GM13977 (cell line): ENCODE results near the gene DIPK1B.

Experiments used
- DNase-seq: peaks from one replicate; pipeline ENCODE4 v3.0.0; 2012; ENCODE audit warnings: low spot score
- CTCF ChIP-seq: IDR thresholded peaks from 2 replicates; pipeline ENCODE4 v1.5.1; 2012; ENCODE audit warnings: mild to moderate bottlenecking, control low read depth; ENCODE audit not compliant: insufficient read depth; ENCODE audit errors: extremely low read depth, missing control alignments
- in situ Hi-C: fragments of 300-500 bp; cut with MboI; formaldehyde crosslinking; loops from one replicate; pipeline ENCODE4 v1.12.0; 2022; ENCODE audit warnings: low sequenced_read_pairs, low pct_unique_long_range_greater_than_20kb, mixed read lengths, inconsistent platforms; ENCODE audit not compliant: unreplicated experiment

DIPK1B gene

GRCh38 chr9:136678624-136679023 lies 33.7 kb upstream of the DIPK1B start:
- no peak for DNase-seq
- in situ Hi-C loops = no loop called here

GRCh38 chr9:136679431-136679941 lies 32.9 kb upstream of the DIPK1B start:
- in situ Hi-C loops = no loop called here
- DNase-seq = no peak
- no peak for TF ChIP-seq CTCF

More at GRCh38 chr9:136678624-136679023, 33.7 kb upstream of the DIPK1B start:
- no peak for TF ChIP-seq CTCF

- in situ Hi-C loops = no loop called here
- no peak for TF ChIP-seq CTCF
- no peak for DNase-seq
Measured at GRCh38 chr9:136681029-136681428, 31.3 kb upstream of the DIPK1B start.

- no peak for TF ChIP-seq CTCF
- in situ Hi-C loops = no loop called here
- no peak for DNase-seq
Measured at GRCh38 chr9:136681945-136682699, 30.2 kb upstream of the DIPK1B start.

- TF ChIP-seq CTCF = no peak
- no peak for DNase-seq
- in situ Hi-C loops = no loop called here
Measured at GRCh38 chr9:136682710-136683109, 29.7 kb upstream of the DIPK1B start.

GRCh38 chr9:136683173-136683745 lies 29.1 kb upstream of the DIPK1B start:
- no peak for TF ChIP-seq CTCF
- in situ Hi-C loops = no loop called here

More at GRCh38 chr9:136683173-136683745, 29.1 kb upstream of the DIPK1B start:
- DNase-seq = no peak
